SU-DHL-6 (cell line): ENCODE results near the gene TRIP13.

ENCODE experiments used
- H2AFZ ChIP-seq: fragments of 200-600 bp; sonication (generic); 2 replicates; pipeline ENCODE4 v1.6.1; 2014; ENCODE audit warnings: low read depth, mild to moderate bottlenecking, moderate library complexity, mixed read lengths, antibody characterized with exemption, low read length; ENCODE audit not compliant: severe bottlenecking
- H3F3A ChIP-seq: fragments of 200-600 bp; shearing (Covaris generic); 2 replicates; pipeline ENCODE4 v1.6.0; 2016; ENCODE audit warnings: antibody characterized with exemption, mild to moderate bottlenecking; ENCODE audit not compliant: insufficient read depth
- H3K27ac ChIP-seq: fragments of 200-600 bp; sonication (generic); 2 replicates; pipeline ENCODE4 v1.5.1; 2016; ENCODE audit warnings: low read depth, mild to moderate bottlenecking, low read length, moderate library complexity, mixed read lengths
- H3K27me3 ChIP-seq: fragments of 200-600 bp; sonication (generic), shearing (Covaris generic); 2 replicates; pipeline ENCODE4 v1.6.0; 2014; ENCODE audit warnings: mild to moderate bottlenecking, low read length
- H3K36me3 ChIP-seq: fragments of 200-600 bp; sonication (generic); 2 replicates; pipeline ENCODE4 v1.6.1; 2014; ENCODE audit warnings: mild to moderate bottlenecking, low read length, mixed read lengths
- H3K4me2 ChIP-seq: fragments of 300-600, 200-600 bp; shearing (Covaris generic), sonication (generic); 2 replicates; pipeline ENCODE4 v1.6.0; 2014; ENCODE audit warnings: low read length, low read depth, mild to moderate bottlenecking; ENCODE audit not compliant: poor library complexity, severe bottlenecking
- H3K4me3 ChIP-seq: fragments of 200-600 bp; sonication (generic); 2 replicates; pipeline ENCODE4 v1.5.1; 2014; ENCODE audit warnings: antibody characterized with exemption, low read length, mild to moderate bottlenecking, mixed read lengths; ENCODE audit not compliant: insufficient read depth, poor library complexity, severe bottlenecking
- H3K79me2 ChIP-seq: fragments of 200-600 bp; sonication (generic); 2 replicates; pipeline ENCODE4 v1.6.1; 2014; ENCODE audit warnings: mild to moderate bottlenecking, low read length, moderate library complexity; ENCODE audit not compliant: insufficient read depth
- H3K9ac ChIP-seq: fragments of 200-600 bp; sonication (generic); 2 replicates; pipeline ENCODE4 v1.7.0; 2014; ENCODE audit warnings: mild to moderate bottlenecking, low read length
- H3K9me2 ChIP-seq: fragments of 200-600 bp; sonication (generic); replicated peaks from 2 replicates; pipeline ENCODE4 v1.6.1; 2014; ENCODE audit warnings: low read length; ENCODE audit not compliant: insufficient read depth
- H3K9me3 ChIP-seq: fragments of 200-600 bp; sonication (generic); 2 replicates; pipeline ENCODE4 v1.6.1; 2014; ENCODE audit warnings: low read length, mixed read lengths; ENCODE audit not compliant: insufficient read depth
- H4K20me1 ChIP-seq: fragments of 200-600 bp; sonication (generic); 2 replicates; pipeline ENCODE4 v1.6.1; 2014; ENCODE audit warnings: low read depth, mild to moderate bottlenecking, antibody characterized with exemption, low read length, moderate library complexity, mixed read lengths
- EZH2phosphoT487 ChIP-seq: fragments of 200-600 bp; sonication (generic), shearing (Covaris generic); conservative IDR thresholded peaks from 2 replicates; pipeline ENCODE4 v1.6.1; 2018; ENCODE audit warnings: mild to moderate bottlenecking, antibody characterized with exemption, low read length, moderate library complexity, mixed read lengths
- TF ChIP-seq, protein P1 (sequence below): fragments of 200-600 bp; sonication (generic); IDR thresholded peaks from one replicate; pipeline ENCODE4 v1.5.1; 2017; ENCODE audit warnings: antibody characterized with exemption, mild to moderate bottlenecking, low read length, moderate library complexity; ENCODE audit not compliant: insufficient read depth, poor library complexity, severe bottlenecking

The TRIP13 gene

DNA sequence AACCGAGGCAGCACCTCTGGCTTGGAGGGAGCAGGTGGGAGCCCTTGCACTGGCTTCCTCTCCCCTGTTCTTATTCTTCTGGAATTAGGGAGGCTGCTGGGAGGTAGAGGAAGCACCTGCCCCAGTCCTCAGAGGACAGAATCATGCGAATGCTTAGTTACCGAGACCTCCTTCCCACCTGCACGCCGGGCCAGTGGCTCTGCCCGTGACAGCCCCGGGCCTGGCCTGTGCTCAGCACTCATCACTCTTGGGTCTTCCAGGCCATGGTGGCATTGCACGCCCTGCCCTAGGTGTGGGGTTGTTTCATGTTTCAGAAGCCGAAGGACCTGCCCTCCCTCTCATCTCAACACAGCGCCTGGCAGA, 70.6 kb downstream of the TRIP13 start:
- H3K4me3 ChIP-seq = no peak overlapping the region
- H3K36me3 ChIP-seq = no peaks in the 10 kb centered on the region
- no peaks in the 10 kb centered on the region for H3K9me2 ChIP-seq
- no peaks in the 10 kb centered on the region for H3F3A ChIP-seq
- H3K9ac ChIP-seq = no peak overlapping the region
- H3K4me2 ChIP-seq = no peak overlapping the region
- H3K9me3 ChIP-seq = no peaks in the 10 kb centered on the region
- H3K79me2 ChIP-seq = no peaks in the 10 kb centered on the region
- no peak overlapping the region for H2AFZ ChIP-seq
- H3K27me3 ChIP-seq = no peaks in the 10 kb centered on the region
- H3K27ac ChIP-seq = peak overlapping the region; percentile 24; the same call in 1 of the 2 replicates
- TF ChIP-seq EZH2phosphoT487 = no peak
- TF ChIP-seq, protein P1, sequence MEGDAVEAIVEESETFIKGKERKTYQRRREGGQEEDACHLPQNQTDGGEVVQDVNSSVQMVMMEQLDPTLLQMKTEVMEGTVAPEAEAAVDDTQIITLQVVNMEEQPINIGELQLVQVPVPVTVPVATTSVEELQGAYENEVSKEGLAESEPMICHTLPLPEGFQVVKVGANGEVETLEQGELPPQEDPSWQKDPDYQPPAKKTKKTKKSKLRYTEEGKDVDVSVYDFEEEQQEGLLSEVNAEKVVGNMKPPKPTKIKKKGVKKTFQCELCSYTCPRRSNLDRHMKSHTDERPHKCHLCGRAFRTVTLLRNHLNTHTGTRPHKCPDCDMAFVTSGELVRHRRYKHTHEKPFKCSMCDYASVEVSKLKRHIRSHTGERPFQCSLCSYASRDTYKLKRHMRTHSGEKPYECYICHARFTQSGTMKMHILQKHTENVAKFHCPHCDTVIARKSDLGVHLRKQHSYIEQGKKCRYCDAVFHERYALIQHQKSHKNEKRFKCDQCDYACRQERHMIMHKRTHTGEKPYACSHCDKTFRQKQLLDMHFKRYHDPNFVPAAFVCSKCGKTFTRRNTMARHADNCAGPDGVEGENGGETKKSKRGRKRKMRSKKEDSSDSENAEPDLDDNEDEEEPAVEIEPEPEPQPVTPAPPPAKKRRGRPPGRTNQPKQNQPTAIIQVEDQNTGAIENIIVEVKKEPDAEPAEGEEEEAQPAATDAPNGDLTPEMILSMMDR = no peak
- no peaks in the 10 kb centered on the region for H4K20me1 ChIP-seq

DNA sequence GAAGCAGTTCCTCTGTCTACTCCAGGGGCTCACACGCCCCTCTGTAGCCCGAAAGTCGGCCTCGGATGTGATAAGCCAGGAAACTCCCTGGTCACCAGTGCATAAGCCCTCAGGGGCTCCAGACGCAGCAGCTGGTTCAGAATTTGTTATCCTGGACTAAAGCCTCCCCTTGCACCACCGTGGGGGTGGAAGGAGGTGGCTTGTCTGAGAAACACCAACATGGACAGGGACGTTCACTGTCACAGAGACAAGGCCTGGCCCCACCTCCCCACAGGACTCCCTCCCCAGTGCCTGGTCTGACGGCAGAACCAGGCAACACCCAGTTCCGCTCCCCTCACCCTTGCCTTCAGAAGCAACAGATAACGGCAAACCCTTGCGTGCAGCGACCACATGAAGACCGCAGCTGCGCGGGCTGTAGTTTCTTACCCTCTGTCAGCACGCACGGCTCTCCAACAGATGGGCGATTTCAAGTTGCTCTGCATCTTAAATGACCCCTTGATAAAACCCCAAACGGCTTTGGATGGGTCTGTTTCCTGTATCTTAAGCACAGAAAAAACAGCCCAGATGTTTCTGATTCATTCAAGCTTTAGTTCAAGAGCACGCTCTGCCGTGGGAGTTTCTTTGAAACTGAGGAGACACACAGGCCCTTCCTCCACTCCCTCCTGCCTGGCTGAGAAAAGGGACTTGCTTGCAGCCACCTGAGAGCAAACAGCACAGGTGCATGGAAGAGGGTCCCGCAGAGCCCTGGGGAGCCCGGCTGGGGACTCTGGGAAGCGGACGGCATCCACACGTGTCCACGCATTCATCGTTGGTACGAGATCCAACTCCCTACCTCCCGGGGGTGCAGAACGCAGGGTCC, 71.2 kb downstream of the TRIP13 start:
- H3K9ac ChIP-seq = no peak overlapping the region
- H3K27me3 ChIP-seq = no peaks in the 10 kb centered on the region
- H3K9me2 ChIP-seq = no peaks in the 10 kb centered on the region
- TF ChIP-seq EZH2phosphoT487 = no peak
- TF ChIP-seq, protein P1 = no peak
- no peaks in the 10 kb centered on the region for H3K9me3 ChIP-seq
- no peaks in the 10 kb centered on the region for H3K79me2 ChIP-seq
- no peaks in the 10 kb centered on the region for H3F3A ChIP-seq
- H4K20me1 ChIP-seq = no peaks in the 10 kb centered on the region
- no peaks in the 10 kb centered on the region for H3K36me3 ChIP-seq
- H3K4me3 ChIP-seq = no peak overlapping the region
- H3K27ac ChIP-seq = peak overlapping the region; percentile 24; the same call in 1 of the 2 replicates
- no peak overlapping the region for H3K4me2 ChIP-seq
- H2AFZ ChIP-seq = no peak overlapping the region

DNA sequence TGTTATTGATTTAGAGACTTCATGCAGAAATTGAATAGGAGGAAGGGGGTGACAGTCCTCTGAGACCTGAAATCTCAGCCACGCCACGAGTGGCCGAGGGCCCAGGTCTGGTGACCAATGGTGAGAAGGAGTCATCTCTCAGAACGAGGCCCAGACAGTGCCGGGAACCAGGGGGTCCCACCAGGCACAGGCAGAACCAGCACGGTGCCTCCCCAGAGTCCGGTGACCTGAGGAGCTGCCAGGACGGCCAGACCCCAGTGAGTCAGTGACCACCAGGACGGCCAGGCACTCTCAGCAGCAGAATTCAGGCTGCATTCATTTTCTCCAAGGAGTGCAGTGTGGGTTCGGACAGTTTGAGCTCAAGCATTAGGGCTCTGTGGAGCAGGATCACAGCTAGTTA, 72.1 kb downstream of the TRIP13 start:
- Histone ChIP-seq H3K9me3 (no peaks in the 10 kb centered on the region), H2AFZ (no peak overlapping the region), H3K4me3 (no peak overlapping the region), H4K20me1 (no peaks in the 10 kb centered on the region), H3K9me2 (no peaks in the 10 kb centered on the region), H3F3A (no peaks in the 10 kb centered on the region), H3K27me3 (no peaks in the 10 kb centered on the region), H3K79me2 (no peaks in the 10 kb centered on the region), H3K36me3 (no peaks in the 10 kb centered on the region), H3K9ac (no peak overlapping the region), H3K27ac (no peak overlapping the region), H3K4me2 (no peak overlapping the region)
- TF ChIP-seq EZH2phosphoT487 = no peak
- TF ChIP-seq, protein P1 = no peak
